HAP-1 (cell line): ENCODE measurements around the gene OSBPL9.
A peak's percentile ranks its signal among the peaks of the same experiment; 100 is the strongest.

Experiments used
- DNase-seq, 2 experiments: peaks; one replicate each; pipeline ENCODE4 v3.0.0-alpha.2; 2016 to 2020; ENCODE audit warnings: low spot score in 2 of 2
- H3K27me3 ChIP-seq: fragments of 250-450 bp; sonication (Bioruptor Pico); 2 replicates; pipeline ENCODE4 v1.5.1; 2020; ENCODE audit warnings: low read depth, mild to moderate bottlenecking, moderate library complexity
- H3K36me3 ChIP-seq: fragments of 250-450 bp; sonication (Bioruptor Pico); replicated peaks from 2 replicates; pipeline ENCODE4 v1.5.1; 2020; ENCODE audit warnings: mild to moderate bottlenecking
- H3K4me1 ChIP-seq: fragments of 250-450 bp; sonication (Bioruptor Pico); 2 replicates; pipeline ENCODE4 v1.5.1; 2020; ENCODE audit warnings: mild to moderate bottlenecking
- H3K4me3 ChIP-seq: fragments of 250-450 bp; sonication (Bioruptor Pico); 2 replicates; pipeline ENCODE4 v1.5.1; 2020; ENCODE audit warnings: mild to moderate bottlenecking, moderate library complexity
- H3K9me3 ChIP-seq: fragments of 250-450 bp; sonication (Bioruptor Pico); 2 replicates; pipeline ENCODE4 v1.5.1; 2020; ENCODE audit warnings: mild to moderate bottlenecking, moderate library complexity
- in situ Hi-C: fragments of 300-500 bp; cut with MboI; formaldehyde crosslinking; loops from 3 replicates; pipeline ENCODE4 v1.14.3; 2020; ENCODE audit warnings: low sequenced_read_pairs, inconsistent platforms, mixed read lengths

Gene OSBPL9

DNA sequence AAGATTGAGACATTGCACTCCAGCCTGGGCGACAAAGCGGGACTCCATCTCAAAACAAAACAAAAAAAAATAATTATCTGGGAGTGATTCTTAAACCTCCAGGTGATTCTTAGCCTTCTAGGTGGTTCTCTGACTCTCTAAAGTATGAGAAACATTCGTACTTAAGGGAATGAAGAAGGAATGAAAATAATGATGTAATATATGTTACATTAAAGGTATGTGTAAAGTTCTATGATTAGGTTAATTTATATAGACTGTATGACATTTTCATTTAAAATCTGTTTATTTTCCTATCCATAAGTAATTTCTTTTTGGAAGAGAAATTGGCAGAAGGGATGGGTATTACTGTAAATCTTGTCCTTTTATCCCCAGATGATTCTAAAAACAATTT, 34.7 kb downstream of the OSBPL9 start:
- no peak overlapping the region for H3K4me3 ChIP-seq
- no peaks in the 10 kb centered on the region for H3K36me3 ChIP-seq
- no peaks in the 10 kb centered on the region for H3K9me3 ChIP-seq
- no peaks in the 10 kb centered on the region for H3K27me3 ChIP-seq
- H3K4me1 ChIP-seq: peaks cover 8% of the 10 kb centered on the region
- DNase-seq: no peak
- in situ Hi-C loops: no loop called here

GRCh38 chr1:51652599-51652998, 35.7 kb downstream of the OSBPL9 start:
- no peak overlapping the region for H3K4me3 ChIP-seq
- in situ Hi-C loops: no loop called here
- peaks cover 8% of the 10 kb centered on the region for H3K4me1 ChIP-seq
- H3K9me3 ChIP-seq: no peaks in the 10 kb centered on the region
- no peaks in the 10 kb centered on the region for H3K27me3 ChIP-seq
- DNase-seq: no peak
- H3K36me3 ChIP-seq: no peaks in the 10 kb centered on the region

- H3K27me3 ChIP-seq: no peaks in the 10 kb centered on the region
- in situ Hi-C loops: no loop called here
- no peak for DNase-seq
- no peak overlapping the region for H3K4me3 ChIP-seq
- H3K36me3 ChIP-seq: no peaks in the 10 kb centered on the region
- H3K9me3 ChIP-seq: no peaks in the 10 kb centered on the region
- peaks cover 8% of the 10 kb centered on the region for H3K4me1 ChIP-seq
These were observed 36.2 kb downstream of the OSBPL9 start for GRCh38 chr1:51653127-51653526.

GRCh38 chr1:51654000-51654399, 37.1 kb downstream of the OSBPL9 start:
- Histone ChIP-seq H3K4me1 (peaks cover 12% of the 10 kb centered on the region), H3K4me3 (no peak overlapping the region), H3K9me3 (no peaks in the 10 kb centered on the region), H3K27me3 (no peaks in the 10 kb centered on the region), H3K36me3 (no peaks in the 10 kb centered on the region)
- DNase-seq: no peak
- in situ Hi-C loops: no loop called here

GRCh38 chr1:51656374-51656773, 39.5 kb downstream of the OSBPL9 start:
- Histone ChIP-seq H3K9me3 (no peaks in the 10 kb centered on the region), H3K4me3 (no peak overlapping the region), H3K27me3 (no peaks in the 10 kb centered on the region), H3K36me3 (no peaks in the 10 kb centered on the region; the same call in 1 of the 2 replicates), H3K4me1 (peaks cover 28% of the 10 kb centered on the region)
- no peak for DNase-seq
- in situ Hi-C loops: no loop called here

GRCh38 chr1:51660580-51660979, 43.7 kb downstream of the OSBPL9 start:
- no peaks in the 10 kb centered on the region for H3K9me3 ChIP-seq
- H3K4me3 ChIP-seq: no peak overlapping the region
- DNase-seq: peak in 1 of 2 experiments; percentile 28
- peaks cover 20% of the 10 kb centered on the region for H3K4me1 ChIP-seq
- H3K36me3 ChIP-seq: no peaks in the 10 kb centered on the region; the same call in 1 of the 2 replicates
- no peaks in the 10 kb centered on the region for H3K27me3 ChIP-seq
- in situ Hi-C loops: no loop called here

DNA sequence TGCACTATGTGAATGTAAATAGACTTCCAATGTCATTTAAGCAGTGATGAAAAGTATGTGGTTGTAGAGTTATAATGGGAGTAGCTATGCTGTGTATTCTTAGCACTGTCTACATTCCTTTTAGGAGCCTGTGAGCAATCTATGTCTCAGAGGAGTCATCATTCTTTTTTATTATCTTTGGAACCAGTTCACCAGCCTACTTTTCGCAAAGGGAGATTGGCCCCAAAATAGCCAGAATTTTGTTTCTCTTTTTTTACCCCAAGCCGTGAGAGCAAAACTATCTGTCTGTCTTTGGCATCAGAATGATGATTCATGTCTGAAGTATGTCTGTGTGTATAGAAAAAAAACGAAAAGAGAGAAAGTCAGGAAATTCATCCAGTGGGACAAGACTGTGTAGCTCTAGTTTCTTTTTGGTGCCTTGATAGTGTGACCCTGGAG, 44.2 kb downstream of the OSBPL9 start:
- H3K36me3 ChIP-seq: no peaks in the 10 kb centered on the region; the same call in 1 of the 2 replicates
- no peaks in the 10 kb centered on the region for H3K9me3 ChIP-seq
- peaks cover 20% of the 10 kb centered on the region for H3K4me1 ChIP-seq
- peak in 1 of 2 experiments; percentile 54 for DNase-seq
- in situ Hi-C loops: no loop called here
- H3K27me3 ChIP-seq: no peaks in the 10 kb centered on the region
- H3K4me3 ChIP-seq: no peak overlapping the region

GRCh38 chr1:51663105-51663504, 46.2 kb downstream of the OSBPL9 start:
- DNase-seq: no peak
- H3K9me3 ChIP-seq: no peaks in the 10 kb centered on the region
- no peak overlapping the region for H3K4me3 ChIP-seq
- H3K4me1 ChIP-seq: peaks cover 20% of the 10 kb centered on the region
- in situ Hi-C loops: no loop called here
- H3K27me3 ChIP-seq: no peaks in the 10 kb centered on the region
- H3K36me3 ChIP-seq: no peaks in the 10 kb centered on the region; the same call in 1 of the 2 replicates

DNA sequence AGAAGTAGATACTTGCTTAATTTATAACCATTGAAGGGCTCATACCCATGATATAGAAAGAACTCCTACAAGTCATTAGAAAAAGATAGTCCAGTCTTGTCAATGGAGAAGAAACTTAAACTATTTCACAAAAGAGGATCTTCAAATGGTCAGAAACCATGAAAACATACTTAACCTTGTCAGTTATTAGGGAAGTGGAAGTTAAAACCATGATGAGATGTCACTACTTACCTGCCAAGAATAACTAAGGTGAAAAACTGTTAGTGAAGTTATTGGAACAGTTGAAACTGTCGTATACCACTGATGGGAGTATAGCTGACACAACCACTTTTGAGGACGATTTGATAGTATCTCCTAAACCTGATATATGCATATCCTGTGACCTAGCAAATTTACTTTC, 46.8 kb downstream of the OSBPL9 start:
- H3K27me3 ChIP-seq: no peaks in the 10 kb centered on the region
- peaks cover 19% of the 10 kb centered on the region for H3K4me1 ChIP-seq
- H3K4me3 ChIP-seq: no peak overlapping the region
- no peaks in the 10 kb centered on the region; the same call in 1 of the 2 replicates for H3K36me3 ChIP-seq
- H3K9me3 ChIP-seq: no peaks in the 10 kb centered on the region
- DNase-seq: no peak
- in situ Hi-C loops: no loop called here

- DNase-seq: no peak
- in situ Hi-C loops: no loop called here
- no peaks in the 10 kb centered on the region for H3K27me3 ChIP-seq
- H3K4me1 ChIP-seq: peaks cover 15% of the 10 kb centered on the region
- H3K36me3 ChIP-seq: no peaks in the 10 kb centered on the region; the same call in 1 of the 2 replicates
- no peak overlapping the region for H3K4me3 ChIP-seq
- no peaks in the 10 kb centered on the region for H3K9me3 ChIP-seq
These were observed 47.7 kb downstream of the OSBPL9 start for GRCh38 chr1:51664421-51665240.

- in situ Hi-C loops: no loop called here
- Histone ChIP-seq H3K4me3 (no peak overlapping the region), H3K27me3 (no peaks in the 10 kb centered on the region), H3K9me3 (no peaks in the 10 kb centered on the region), H3K4me1 (no peaks in the 10 kb centered on the region; the same call in 1 of the 2 replicates), H3K36me3 (no peaks in the 10 kb centered on the region; the same call in 1 of the 2 replicates)
- no peak for DNase-seq
These were observed 49.6 kb downstream of the OSBPL9 start for GRCh38 chr1:51666478-51666877.

DNA sequence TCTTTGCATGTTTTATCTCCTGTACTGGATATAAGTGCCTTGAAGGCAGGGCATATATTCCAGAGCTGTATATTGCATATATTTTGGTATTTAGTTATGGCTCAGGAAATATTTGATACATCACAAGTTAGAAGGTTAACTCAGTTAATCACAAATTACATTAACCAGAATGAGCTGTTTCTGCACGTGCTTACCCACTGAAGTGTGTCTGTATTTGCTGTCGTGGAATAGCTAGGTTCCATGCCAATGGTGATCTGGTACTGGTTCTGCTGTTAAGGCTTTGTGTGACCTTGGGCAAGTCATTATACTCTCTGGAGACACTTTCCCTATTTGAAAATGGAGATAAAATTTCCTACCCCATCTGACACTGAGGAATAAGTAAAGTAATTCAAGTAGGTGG, 50.7 kb downstream of the OSBPL9 start:
- H3K4me1 ChIP-seq: no peaks in the 10 kb centered on the region; the same call in 1 of the 2 replicates
- DNase-seq: no peak
- H3K27me3 ChIP-seq: no peaks in the 10 kb centered on the region
- no peak overlapping the region for H3K4me3 ChIP-seq
- in situ Hi-C loops: no loop called here
- no peaks in the 10 kb centered on the region for H3K36me3 ChIP-seq
- no peaks in the 10 kb centered on the region for H3K9me3 ChIP-seq

GRCh38 chr1:51669272-51669671, 52.4 kb downstream of the OSBPL9 start:
- DNase-seq: no peak
- H3K27me3 ChIP-seq: no peaks in the 10 kb centered on the region
- no peaks in the 10 kb centered on the region for H3K36me3 ChIP-seq
- in situ Hi-C loops: no loop called here
- H3K4me3 ChIP-seq: no peak overlapping the region
- H3K4me1 ChIP-seq: no peaks in the 10 kb centered on the region; the same call in 1 of the 2 replicates
- no peaks in the 10 kb centered on the region for H3K9me3 ChIP-seq

DNA sequence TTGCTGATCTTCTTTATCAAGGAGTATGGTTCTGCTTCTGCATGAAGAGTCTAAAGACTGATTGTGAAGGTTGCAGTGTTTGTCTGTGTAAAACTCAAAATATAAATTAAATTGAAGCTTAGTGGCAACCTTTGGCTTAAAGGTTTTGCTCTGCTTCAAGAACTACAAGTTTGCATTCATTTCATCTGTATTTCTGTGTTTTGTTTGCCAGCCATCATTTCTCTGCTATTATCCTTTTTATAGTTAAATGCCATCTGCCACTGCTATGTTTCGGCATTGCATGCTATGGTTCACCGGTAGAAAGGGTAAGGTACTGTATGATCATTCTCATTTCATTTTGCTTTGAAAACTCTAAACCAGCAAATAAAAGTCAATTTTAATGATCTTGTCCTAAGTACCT, 52.9 kb downstream of the OSBPL9 start:
- no peak for DNase-seq
- Histone ChIP-seq H3K4me3 (no peak overlapping the region), H3K9me3 (no peaks in the 10 kb centered on the region), H3K27me3 (no peaks in the 10 kb centered on the region), H3K36me3 (no peaks in the 10 kb centered on the region), H3K4me1 (no peaks in the 10 kb centered on the region; the same call in 1 of the 2 replicates)
- in situ Hi-C loops: no loop called here
